DMS114 treated with DMSO at 0.1 percent for 48 hours (cell line): ENCODE measurements around the gene SYNGAP1.
"Not testable (repeated sequence)": the region's sequence is repeated elsewhere in the genome, so short reads cannot be mapped to it uniquely, and the experiment has no call there.

Experiments used
- DNase-seq: peaks from one replicate; lab custom pipeline; 2025; ENCODE audit not compliant: unreplicated experiment; lab: John Stamatoyannopoulos, UW

Gene SYNGAP1

GRCh38 chr6:33399881-33400280, 20.0 kb upstream of the SYNGAP1 start:
- not testable (repeated sequence) for DNase-seq

GRCh38 chr6:33404884-33405283, 15.0 kb upstream of the SYNGAP1 start:
- DNase-seq = no peak

- DNase-seq = no peak
Measured at GRCh38 chr6:33405386-33405940, 14.4 kb upstream of the SYNGAP1 start.

- DNase-seq = no peak
Measured at GRCh38 chr6:33406126-33406525, 13.7 kb upstream of the SYNGAP1 start.

GRCh38 chr6:33407132-33407718, 12.6 kb upstream of the SYNGAP1 start:
- DNase-seq = peak; percentile 69

GRCh38 chr6:33410050-33410710, 9.7 kb upstream of the SYNGAP1 start:
- peak; percentile 97 for DNase-seq

- DNase-seq = no peak
Measured at GRCh38 chr6:33410711-33411631, 8.9 kb upstream of the SYNGAP1 start, which contains the start of gene PHF1. Gene PHF1 (plus strand): TSS chr6:33411014. CDS start chr6:33412264, 1,250 bp downstream.

- no peak for DNase-seq
Measured at GRCh38 chr6:33411632-33412005, 8.2 kb upstream of the SYNGAP1 start.

GRCh38 chr6:33412140-33413009, 7.5 kb upstream of the SYNGAP1 start:
- no peak for DNase-seq

- DNase-seq = no peak
Measured at GRCh38 chr6:33413241-33414120, 6.4 kb upstream of the SYNGAP1 start.

GRCh38 chr6:33414592-33415271, 5.1 kb upstream of the SYNGAP1 start:
- DNase-seq = no peak

- DNase-seq = no peak
Measured at GRCh38 chr6:33415831-33416230, 4.0 kb upstream of the SYNGAP1 start.

- DNase-seq = no peak
Measured at GRCh38 chr6:33416386-33417127, 3.3 kb upstream of the SYNGAP1 start.

GRCh38 chr6:33417128-33417902, 2.5 kb upstream of the SYNGAP1 start:
- no peak for DNase-seq

- DNase-seq = peak; percentile 99
Measured at GRCh38 chr6:33417903-33418689, 1.8 kb upstream of the SYNGAP1 start, which contains the start of gene CUTA. Gene CUTA (minus strand): TSS chr6:33418107. CDS start chr6:33418000, 107 bp downstream.

GRCh38 chr6:33418690-33419291, 1.1 kb upstream of the SYNGAP1 start:
- DNase-seq = no peak
